GM11168 (cell line): ENCODE data around the gene CCDC91.

Experiments
- in situ Hi-C: fragments of 300-500 bp; cut with MboI; formaldehyde crosslinking; loops from one replicate; pipeline ENCODE4 v1.12.0; 2022; ENCODE audit warnings: low sequenced_read_pairs; ENCODE audit not compliant: unreplicated experiment

The CCDC91 gene

DNA sequence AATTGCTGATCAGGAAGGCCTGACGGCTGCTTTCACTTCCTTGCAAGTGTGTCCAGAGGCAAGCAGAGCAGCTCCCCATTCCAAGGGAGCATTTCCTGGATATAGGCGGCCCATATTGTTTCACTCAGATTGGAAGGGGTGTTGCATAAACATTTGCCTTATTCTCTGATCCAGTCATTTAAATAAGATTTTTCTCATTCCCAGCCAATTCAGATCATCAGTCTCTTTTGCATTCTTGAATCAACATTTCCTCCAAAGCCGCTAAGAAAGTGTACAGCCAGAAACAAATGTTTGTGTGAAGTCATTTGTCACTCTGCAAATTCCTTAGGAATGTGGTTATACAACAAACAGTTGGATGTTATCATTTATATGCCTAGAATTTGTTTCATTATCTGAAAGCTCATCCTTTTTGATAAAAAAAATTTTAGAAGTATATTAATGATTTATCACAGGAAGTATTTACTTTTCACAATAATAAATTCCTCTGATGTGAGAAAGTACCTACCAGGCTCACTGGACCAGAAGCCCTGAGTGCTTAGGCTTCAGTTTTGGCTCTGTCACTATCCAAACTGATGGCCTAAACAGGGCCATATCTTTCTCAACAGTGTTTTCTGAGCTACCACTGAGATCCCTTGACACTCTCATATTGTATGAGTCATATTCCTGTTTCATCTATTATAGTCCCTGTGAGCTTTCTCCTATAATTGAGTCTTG, 379.6 kb downstream of the CCDC91 start:
- in situ Hi-C loops, result no loop called here

- in situ Hi-C loops, result no loop called here
These were observed 380.6 kb downstream of the CCDC91 start for GRCh38 chr12:28570811-28571210.

- in situ Hi-C loops, result no loop called here
These were observed 384.7 kb downstream of the CCDC91 start for GRCh38 chr12:28574746-28575592.

GRCh38 chr12:28575593-28576205, 385.4 kb downstream of the CCDC91 start:
- in situ Hi-C loops, result no loop called here

DNA sequence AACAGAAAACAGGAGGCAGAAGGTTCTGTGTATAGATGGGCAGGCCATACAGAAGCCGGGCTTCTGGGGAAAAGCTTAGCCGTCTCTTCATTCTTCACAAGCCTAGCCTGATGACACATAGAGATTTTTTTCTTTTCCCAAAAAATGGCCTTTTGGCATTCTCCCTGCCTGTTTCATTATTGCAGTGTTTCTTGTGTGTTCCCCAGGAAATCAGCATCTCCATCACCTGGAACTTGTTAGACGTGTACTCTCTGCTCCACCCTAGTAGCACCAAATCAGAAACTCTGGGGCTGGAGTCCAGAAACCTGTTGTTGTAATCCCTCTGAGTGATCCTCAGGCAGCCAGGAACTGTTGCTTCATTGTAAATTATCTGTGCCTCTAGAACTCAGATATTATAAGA, 388.1 kb downstream of the CCDC91 start:
- in situ Hi-C loops, result no loop called here

DNA sequence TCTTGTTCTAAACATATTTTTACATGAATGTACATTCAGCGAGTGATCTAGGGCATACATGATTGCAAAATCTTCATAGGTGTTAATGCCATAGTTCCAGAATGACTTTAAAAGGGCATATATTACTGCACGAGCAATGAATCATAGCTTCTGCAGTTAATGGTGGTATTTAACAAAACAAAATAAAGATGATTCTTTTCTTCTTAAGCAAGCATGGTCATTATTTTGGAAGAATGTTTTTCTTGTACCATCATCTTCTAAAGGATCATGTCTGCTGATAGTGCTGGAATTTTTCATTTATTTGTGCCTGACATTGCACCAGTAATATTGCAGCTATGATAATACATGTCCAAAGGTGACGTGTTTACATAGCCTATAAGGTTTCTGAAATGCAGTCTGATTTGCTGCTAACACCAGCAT, 388.6 kb downstream of the CCDC91 start:
- in situ Hi-C loops, result no loop called here

DNA sequence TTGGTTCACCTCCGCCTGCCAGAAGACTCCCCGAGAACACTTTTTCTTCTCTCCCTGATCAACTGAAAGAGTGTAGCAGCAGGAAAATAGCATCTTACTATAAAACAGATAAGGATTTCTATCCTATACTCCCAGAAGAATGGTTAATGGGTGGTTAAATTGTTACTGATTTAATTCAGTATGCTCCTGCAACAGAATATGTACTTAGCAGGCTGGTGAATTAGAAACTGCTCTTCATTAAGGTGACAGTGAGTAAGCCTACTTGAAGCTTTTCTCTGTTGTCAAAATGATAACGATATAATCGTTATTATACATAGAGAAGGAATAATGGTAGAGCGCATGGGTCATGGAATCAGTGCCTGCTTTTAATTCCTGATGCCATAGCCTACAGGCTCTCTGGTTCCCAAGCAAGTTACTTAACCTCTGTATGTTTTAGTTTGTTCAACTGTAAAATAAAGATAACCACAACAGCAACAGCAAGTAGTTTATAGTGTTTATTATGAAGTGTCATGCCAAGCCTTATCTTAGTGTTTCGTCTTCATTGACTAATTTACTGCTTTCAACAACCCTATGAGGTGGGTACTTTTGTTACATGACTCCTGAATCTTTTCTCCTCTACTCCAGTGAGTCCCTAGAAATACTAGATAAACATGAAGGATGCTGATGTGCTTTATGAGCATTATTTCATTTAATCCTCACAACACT, 392.6 kb downstream of the CCDC91 start:
- in situ Hi-C loops, result no loop called here

GRCh38 chr12:28583701-28584261, 393.5 kb downstream of the CCDC91 start:
- in situ Hi-C loops, result no loop called here

- in situ Hi-C loops, result no loop called here
These were observed 394.9 kb downstream of the CCDC91 start for GRCh38 chr12:28585146-28585545.

DNA sequence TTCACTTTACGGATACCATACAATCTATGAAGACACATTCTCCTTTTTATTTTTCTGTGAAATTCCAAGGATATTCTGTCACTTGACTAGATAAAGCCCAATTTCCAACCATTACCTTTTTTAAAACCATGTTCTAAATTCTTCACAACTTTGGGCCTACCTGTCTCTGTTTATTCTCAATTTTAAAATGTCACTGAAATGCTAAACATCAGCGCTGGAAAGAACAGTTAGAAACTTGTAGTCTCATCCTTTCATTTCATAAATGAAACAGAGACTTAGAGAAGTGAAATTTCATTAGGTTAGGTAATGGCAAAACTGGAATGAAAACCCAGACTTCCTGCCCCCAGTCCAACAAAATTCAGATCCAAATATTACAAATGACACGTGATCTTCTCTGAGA, 396.2 kb downstream of the CCDC91 start:
- in situ Hi-C loops, result no loop called here

GRCh38 chr12:28591831-28592230, 401.6 kb downstream of the CCDC91 start:
- in situ Hi-C loops, result no loop called here
